Fibroblast of skin of right quadriceps (primary cell): Measurements from ENCODE around the gene TES.

Experiments used
- DNase-seq: peaks from one replicate; pipeline ENCODE4 v3.0.0-alpha.2; 2013

The TES gene

DNA sequence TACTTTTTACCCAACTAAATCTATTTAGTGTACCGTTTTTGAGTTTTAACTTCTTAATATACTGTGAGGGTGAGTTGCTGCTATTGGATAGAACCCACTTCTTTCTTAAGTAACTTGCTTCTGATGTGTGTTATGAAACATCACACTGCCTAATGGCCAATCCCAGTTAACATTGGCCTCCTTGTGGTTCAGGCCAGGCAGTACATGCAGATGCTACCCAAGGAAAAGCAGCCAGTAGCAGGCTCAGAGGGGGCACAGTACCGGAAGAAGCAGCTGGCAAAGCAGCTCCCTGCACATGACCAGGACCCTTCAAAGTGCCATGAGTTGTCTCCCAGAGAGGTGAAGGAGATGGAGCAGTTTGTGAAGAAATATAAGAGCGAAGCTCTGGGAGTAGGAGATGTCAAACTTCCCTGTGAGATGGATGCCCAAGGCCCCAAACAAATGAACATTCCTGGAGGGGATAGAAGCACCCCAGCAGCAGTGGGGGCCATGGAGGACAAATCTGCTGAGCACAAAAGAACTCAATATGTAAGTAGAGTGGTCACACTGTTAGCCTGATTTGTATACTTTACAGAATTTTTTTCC, 39.7 kb downstream of the TES start:
- DNase-seq = peak; percentile 40

GRCh38 chr7:116251675-116252074, 41.3 kb downstream of the TES start:
- no peak for DNase-seq

GRCh38 chr7:116252249-116252648, 41.9 kb downstream of the TES start:
- no peak for DNase-seq

DNA sequence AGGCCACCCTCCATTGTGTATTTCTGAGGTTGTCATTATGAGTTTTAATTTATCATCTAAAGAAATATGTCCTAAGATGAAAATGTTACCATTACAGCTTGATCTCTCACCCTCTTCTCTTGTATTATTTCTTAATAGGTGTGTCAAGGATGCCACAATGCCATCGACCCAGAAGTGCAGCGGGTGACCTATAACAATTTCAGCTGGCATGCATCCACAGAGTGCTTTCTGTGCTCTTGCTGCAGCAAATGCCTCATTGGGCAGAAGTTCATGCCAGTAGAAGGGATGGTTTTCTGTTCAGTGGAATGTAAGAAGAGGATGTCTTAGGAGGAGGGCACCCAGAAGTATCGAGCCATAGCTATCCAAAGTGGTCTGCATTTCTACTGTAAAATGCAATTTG, 46.8 kb downstream of the TES start:
- DNase-seq = no peak

DNA sequence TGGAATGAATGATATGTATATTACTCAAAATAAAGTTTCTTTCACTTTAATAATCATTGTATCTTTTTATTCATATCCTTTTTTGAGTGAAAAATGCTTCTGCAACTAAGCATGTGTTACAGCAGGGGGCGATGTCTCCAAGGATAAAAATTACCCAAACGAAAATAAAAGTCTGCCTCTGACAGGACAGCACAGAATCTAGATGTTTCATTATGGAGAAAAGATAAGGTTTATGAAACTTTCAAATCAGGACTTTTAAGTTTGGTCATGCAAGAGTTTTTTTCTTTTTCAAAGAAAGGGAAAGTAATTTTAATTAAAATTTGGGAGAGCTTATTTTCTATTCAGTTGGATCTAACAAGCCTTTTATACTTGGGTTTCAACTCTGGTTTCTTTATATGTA, 48.4 kb downstream of the TES start:
- peak; percentile 68 for DNase-seq

- DNase-seq = peak; percentile 62
Observed at GRCh38 chr7:116259156-116259870, 49.0 kb downstream of the TES start.

GRCh38 chr7:116259871-116260440, 49.6 kb downstream of the TES start:
- DNase-seq = peak; percentile 91

- DNase-seq = no peak
Observed at GRCh38 chr7:116261904-116262303, 51.6 kb downstream of the TES start.

DNA sequence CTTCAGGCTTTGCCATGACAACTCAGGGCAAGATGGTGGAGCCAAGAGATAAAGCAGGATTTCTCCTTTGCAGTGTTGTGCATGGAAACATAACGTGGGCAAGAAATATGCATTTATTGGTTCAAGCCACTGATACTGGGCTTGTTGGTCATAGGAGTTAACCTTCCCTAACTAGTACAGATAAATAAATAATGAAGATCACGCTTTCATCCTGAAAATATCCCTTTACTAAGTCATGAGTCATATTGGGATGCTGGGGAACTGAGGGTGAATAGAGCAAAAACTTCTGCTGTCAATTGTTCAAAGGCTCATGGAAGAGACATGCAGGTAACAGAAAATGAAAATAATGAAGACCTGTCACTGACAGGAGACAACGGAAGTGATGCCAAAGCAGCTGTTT, 55.5 kb downstream of the TES start:
- peak; percentile 31 for DNase-seq

- no peak for DNase-seq
Observed at GRCh38 chr7:116269466-116269865, 59.1 kb downstream of the TES start.

DNA sequence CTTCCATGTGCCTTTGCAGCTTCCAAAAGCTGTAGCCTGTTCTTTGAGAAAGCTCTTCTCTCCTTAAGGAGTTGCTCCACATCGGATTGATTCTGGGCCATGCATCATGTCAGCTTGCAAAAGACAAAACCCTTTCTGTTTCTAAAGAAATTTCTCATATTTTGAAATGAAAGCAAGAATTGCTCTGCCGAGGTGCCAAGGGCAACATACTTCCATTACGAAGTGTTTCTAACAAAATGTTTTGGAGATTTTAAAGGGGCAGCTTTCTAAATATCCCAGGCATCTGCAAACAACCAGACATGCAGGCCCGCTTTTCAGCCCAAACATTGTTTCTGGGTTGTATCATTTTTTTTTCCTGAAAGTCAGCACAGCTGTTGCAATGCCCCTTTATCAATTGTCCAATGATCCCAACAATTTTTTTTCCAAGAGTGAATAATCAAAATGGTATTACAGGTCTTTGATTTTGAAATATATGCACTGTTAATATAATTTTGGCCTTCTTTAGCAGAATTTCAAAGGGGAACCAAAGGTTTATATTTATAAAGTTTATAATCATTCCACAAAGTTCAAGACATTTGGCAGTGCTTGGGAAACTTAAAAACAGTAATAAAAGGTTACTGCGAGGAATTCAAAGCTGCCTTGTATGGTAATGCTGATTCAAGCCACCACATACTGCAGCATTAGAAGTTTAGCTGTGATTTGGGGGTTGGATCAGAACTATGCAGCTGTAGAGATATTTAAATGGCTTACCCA, 61.0 kb downstream of the TES start:
- DNase-seq = peak; percentile 66

- DNase-seq = peak; percentile 97
Observed at GRCh38 chr7:116271963-116272886, 61.9 kb downstream of the TES start.

DNA sequence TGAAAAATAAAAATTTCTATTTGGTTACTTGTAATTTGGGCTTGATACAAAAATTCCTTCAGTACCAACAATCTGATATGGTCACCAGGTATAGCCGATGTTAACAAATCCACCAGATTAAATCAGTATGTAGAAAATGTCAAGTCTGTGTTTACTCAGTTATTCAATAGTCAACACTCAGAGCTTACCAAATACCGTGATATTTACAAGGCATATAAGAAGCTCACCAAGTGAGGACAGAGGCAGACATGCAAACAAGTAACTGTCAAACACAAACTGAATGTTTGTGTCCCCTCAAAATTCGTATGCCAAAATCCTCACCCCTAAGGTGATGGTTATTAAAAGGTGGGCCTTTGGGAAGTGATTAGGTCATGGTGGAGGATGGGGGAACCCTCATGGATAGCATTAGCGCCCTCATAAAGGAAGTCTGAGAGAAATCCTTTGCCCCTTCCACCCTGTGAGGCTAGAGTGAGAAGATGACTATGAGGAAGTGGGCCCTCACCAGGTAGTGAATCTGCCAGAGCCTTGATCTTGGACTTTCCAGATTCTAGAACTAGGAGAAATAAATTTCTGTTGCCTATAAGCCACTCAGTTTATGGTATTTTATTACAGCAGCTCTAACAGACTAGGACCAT, 63.1 kb downstream of the TES start:
- no peak for DNase-seq

DNA sequence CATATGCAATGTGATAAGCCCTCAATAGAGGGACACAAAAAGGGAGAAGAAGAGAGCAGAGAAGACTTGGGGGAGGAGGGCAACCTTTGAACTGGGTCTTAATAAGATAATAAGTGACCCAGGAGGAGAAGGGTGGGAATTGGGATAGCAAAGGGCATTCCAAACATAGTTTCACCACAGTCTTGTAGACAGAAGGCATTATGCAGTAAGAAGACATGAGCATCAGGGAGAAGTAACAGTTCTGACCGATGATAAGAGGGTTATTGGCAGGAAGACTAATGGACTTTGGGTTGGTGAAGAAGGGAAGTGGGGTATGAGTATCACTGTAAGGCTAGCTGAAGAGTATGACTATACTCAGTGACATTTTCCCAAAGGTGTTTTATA, 63.6 kb downstream of the TES start:
- DNase-seq = no peak

DNA sequence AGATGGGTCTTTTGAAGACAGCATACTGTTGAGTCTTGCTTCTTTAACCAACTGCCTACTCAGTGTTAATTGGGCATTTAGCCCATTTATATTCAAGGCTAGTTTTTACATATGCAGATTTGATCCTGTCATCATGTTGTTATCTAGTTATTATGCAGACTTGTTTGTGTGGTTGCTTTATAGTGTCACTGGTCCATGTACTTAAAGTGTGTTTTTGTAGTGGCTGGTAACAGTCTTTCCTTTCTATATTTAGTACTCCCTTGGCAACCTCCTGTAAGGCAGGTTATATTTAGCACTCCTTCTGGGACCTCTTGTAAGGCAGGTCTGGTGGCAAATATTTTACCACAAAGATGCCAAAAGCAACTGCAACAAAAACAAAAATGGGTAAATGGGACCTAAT, 66.7 kb downstream of the TES start:
- DNase-seq = no peak

GRCh38 chr7:116279217-116279616, 68.9 kb downstream of the TES start:
- no peak for DNase-seq

- no peak for DNase-seq
Observed at GRCh38 chr7:116280803-116281202, 70.5 kb downstream of the TES start.

DNA sequence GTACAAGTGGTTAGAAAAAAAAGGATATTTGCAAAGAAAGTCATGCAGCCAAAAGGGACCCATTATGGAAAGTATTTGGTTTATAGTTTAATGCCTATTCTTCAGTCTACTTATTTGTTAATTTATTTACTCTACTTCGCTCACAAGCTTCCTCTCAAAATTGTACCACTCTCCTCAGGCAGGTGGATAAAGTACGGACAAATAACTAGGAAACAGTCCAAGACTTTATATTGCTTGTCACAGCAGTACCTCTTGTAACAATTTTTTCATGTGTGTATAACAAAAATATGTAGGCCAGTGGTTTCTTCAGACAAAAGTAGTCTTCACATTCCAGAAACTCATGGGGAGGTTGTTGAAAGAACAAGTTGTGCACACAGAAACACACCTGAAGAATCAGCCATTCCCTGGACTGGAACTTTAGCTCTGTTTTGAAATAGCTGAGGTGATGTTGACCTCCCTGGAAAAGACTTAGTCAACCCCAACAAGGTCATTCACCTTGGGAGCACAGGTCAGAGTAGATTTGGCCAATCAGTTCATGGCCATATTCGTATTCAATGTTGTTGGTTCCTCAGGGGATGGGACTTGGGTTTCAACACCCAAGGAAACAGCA, 73.4 kb downstream of the TES start:
- DNase-seq = no peak

GRCh38 chr7:116284390-116284789, 74.1 kb downstream of the TES start:
- peak; percentile 16 for DNase-seq

DNA sequence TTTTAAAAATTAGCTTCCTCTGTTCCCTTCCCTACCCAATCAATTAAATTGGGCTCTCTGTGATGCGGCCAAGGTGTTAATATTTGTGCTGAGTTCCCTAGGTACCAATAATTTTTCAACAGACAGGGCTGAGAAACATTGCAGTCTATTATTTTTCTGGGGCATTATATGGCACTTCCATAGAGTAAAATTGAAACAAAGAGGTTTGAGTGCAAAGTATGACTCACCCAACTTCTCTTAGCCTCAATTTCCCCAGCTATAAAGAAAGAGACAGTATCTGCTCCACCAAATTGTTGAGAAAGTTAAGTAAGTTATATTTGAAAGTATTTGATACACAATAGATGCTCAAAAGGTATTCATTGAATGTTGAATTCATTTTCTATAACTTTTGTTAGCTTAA, 74.9 kb downstream of the TES start:
- DNase-seq = no peak

- DNase-seq = no peak
Observed at GRCh38 chr7:116290740-116291139, 80.4 kb downstream of the TES start.

DNA sequence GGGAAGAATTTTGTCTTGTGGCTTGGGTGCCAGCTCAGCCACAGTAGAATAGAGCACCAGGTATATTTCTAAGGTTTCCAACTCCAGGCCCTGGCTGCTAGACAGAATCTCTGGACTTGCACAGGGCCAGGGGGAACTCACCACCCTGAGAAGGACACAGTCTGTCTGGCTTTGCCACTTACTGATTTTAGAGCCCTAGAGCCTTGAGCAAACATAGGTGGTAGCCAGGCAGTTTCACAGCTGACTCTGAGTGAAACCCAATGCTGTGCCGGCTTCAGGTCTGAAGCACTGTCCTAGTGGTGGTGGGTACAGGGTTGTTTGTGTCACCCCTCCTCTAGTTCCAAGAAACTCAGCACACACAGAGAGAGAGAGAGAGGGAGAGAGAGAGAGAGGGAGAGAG, 81.6 kb downstream of the TES start:
- no peak for DNase-seq
